Neural cell (in vitro differentiated cells): ENCODE measurements around the gene DHX40.

ENCODE experiments used
- EZH2 ChIP-seq: fragments of 200-600, 300-800 bp; shearing (Covaris generic), sonication (generic); IDR thresholded peaks from 2 replicates; pipeline ENCODE4 v1.6.1; 2014; ENCODE audit warnings: antibody characterized with exemption, low read length, borderline replicate concordance, mild to moderate bottlenecking; ENCODE audit not compliant: insufficient read depth, poor library complexity, severe bottlenecking
- POLR2AphosphoS5 ChIP-seq: IDR thresholded peaks from 2 replicates; pipeline ENCODE4 v1.6.1; 2012
- TAF1 ChIP-seq: IDR thresholded peaks from 2 replicates; pipeline ENCODE4 v1.6.1; 2012; ENCODE audit warnings: low read depth
- TF ChIP-seq, protein P1 (sequence below): IDR thresholded peaks from 2 replicates; pipeline ENCODE4 v1.6.1; 2012; ENCODE audit warnings: borderline replicate concordance
- TF ChIP-seq, protein P2 (sequence below): fragments of 450-650 bp; IDR thresholded peaks from 2 replicates; pipeline ENCODE4 v1.5.1; 2014; ENCODE audit warnings: antibody characterized with exemption, mild to moderate bottlenecking, moderate library complexity; ENCODE audit not compliant: poor library complexity, severe bottlenecking

GRCh38 chr17:59632398-59632797 is 67.0 kb downstream of the DHX40 start:
- TF ChIP-seq TAF1, result no peak
- TF ChIP-seq, protein P1, sequence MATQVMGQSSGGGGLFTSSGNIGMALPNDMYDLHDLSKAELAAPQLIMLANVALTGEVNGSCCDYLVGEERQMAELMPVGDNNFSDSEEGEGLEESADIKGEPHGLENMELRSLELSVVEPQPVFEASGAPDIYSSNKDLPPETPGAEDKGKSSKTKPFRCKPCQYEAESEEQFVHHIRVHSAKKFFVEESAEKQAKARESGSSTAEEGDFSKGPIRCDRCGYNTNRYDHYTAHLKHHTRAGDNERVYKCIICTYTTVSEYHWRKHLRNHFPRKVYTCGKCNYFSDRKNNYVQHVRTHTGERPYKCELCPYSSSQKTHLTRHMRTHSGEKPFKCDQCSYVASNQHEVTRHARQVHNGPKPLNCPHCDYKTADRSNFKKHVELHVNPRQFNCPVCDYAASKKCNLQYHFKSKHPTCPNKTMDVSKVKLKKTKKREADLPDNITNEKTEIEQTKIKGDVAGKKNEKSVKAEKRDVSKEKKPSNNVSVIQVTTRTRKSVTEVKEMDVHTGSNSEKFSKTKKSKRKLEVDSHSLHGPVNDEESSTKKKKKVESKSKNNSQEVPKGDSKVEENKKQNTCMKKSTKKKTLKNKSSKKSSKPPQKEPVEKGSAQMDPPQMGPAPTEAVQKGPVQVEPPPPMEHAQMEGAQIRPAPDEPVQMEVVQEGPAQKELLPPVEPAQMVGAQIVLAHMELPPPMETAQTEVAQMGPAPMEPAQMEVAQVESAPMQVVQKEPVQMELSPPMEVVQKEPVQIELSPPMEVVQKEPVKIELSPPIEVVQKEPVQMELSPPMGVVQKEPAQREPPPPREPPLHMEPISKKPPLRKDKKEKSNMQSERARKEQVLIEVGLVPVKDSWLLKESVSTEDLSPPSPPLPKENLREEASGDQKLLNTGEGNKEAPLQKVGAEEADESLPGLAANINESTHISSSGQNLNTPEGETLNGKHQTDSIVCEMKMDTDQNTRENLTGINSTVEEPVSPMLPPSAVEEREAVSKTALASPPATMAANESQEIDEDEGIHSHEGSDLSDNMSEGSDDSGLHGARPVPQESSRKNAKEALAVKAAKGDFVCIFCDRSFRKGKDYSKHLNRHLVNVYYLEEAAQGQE, result no peak
- no peak for TF ChIP-seq EZH2
- no peak for TF ChIP-seq POLR2AphosphoS5
- TF ChIP-seq, protein P2, sequence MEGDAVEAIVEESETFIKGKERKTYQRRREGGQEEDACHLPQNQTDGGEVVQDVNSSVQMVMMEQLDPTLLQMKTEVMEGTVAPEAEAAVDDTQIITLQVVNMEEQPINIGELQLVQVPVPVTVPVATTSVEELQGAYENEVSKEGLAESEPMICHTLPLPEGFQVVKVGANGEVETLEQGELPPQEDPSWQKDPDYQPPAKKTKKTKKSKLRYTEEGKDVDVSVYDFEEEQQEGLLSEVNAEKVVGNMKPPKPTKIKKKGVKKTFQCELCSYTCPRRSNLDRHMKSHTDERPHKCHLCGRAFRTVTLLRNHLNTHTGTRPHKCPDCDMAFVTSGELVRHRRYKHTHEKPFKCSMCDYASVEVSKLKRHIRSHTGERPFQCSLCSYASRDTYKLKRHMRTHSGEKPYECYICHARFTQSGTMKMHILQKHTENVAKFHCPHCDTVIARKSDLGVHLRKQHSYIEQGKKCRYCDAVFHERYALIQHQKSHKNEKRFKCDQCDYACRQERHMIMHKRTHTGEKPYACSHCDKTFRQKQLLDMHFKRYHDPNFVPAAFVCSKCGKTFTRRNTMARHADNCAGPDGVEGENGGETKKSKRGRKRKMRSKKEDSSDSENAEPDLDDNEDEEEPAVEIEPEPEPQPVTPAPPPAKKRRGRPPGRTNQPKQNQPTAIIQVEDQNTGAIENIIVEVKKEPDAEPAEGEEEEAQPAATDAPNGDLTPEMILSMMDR, result no peak
